Measurements from ENCODE around the gene TFIP11.

- TF ChIP-seq SKI (IDR thresholded peaks at IDR 0.05; ENCODE audit: partially characterized antibody) (no peak), CBFB (CRISPR knock-in tag; IDR thresholded peaks at IDR 0.05) (no peak), POLR2A (IDR thresholded peaks at IDR 0.05; ENCODE audit: insufficient read depth in 1 of 2, low read depth in 2 of 2, low read length in 2 of 2) (no peak), PBX3 (CRISPR knock-in tag; IDR thresholded peaks at IDR 0.05; ENCODE audit: borderline replicate concordance) (no peak), CTCF (CRISPR knock-in tag; IDR thresholded peaks at IDR 0.05) (no peak), ZSCAN5A (CRISPR knock-in tag; IDR thresholded peaks at IDR 0.05; ENCODE audit: borderline replicate concordance) (no peak), AFF4 (CRISPR knock-in tag; IDR thresholded peaks at IDR 0.05) (no peak), HINFP (CRISPR knock-in tag; IDR thresholded peaks at IDR 0.05; ENCODE audit: low read depth) (no peak), ZBTB8A (CRISPR knock-in tag; IDR thresholded peaks at IDR 0.05; ENCODE audit: borderline replicate concordance, low read depth) (no peak), ZNF556 (CRISPR knock-in tag; IDR thresholded peaks at IDR 0.05; ENCODE audit: borderline replicate concordance) (no peak)
These were observed 14.9 kb upstream of the TFIP11 start for GRCh38 chr22:26527167-26527566.

Data from HepG2 (cell line).